H9 (cell line): Measurements from ENCODE around the gene CBX8. TPM values are rescaled to one million over a fixed set of nuclear protein-coding genes. Genes with fewer than 3 reads are reported as not detected.
A peak's percentile ranks its signal among the peaks of the same experiment; 100 is the strongest.

Experiments
- DNase-seq: peaks from one replicate; pipeline ENCODE4 v3.0.0-alpha.2; 2017
- H2AFZ ChIP-seq: one replicate; pipeline ENCODE4 v1.6.1; 2013; ENCODE audit warnings: mild to moderate bottlenecking, low read length, control low read depth, moderate library complexity
- H2AK5ac ChIP-seq: 2 replicates; pipeline ENCODE4 v1.6.1; 2013; ENCODE audit warnings: low read length, control low read depth, mixed read lengths; ENCODE audit not compliant: insufficient read length
- H2BK120ac ChIP-seq: one replicate; pipeline ENCODE4 v1.6.1; 2013; ENCODE audit warnings: low read depth, mild to moderate bottlenecking, low read length, control low read depth, inconsistent platforms; ENCODE audit not compliant: poor library complexity, severe bottlenecking
- H2BK12ac ChIP-seq: 2 replicates; pipeline ENCODE4 v1.6.1; 2013; ENCODE audit warnings: low read length, control low read depth, mixed read lengths, low read depth; ENCODE audit not compliant: insufficient read length
- H2BK15ac ChIP-seq: 2 replicates; pipeline ENCODE4 v1.6.1; 2013; ENCODE audit warnings: low read depth, low read length, control low read depth
- H2BK20ac ChIP-seq: one replicate; pipeline ENCODE4 v1.6.1; 2013; ENCODE audit warnings: low read depth, mild to moderate bottlenecking, low read length, control low read depth, inconsistent platforms; ENCODE audit not compliant: poor library complexity, severe bottlenecking
- H2BK5ac ChIP-seq: 2 replicates; pipeline ENCODE4 v1.6.1; 2013; ENCODE audit warnings: low read length, control low read depth, mixed read lengths; ENCODE audit not compliant: insufficient read length
- H3K14ac ChIP-seq: 2 replicates; pipeline ENCODE4 v1.6.1; 2013; ENCODE audit warnings: low read length, control low read depth; ENCODE audit not compliant: insufficient read depth
- H3K18ac ChIP-seq: 2 replicates; pipeline ENCODE4 v1.6.1; 2013; ENCODE audit warnings: low read depth, mild to moderate bottlenecking, mixed read lengths, low read length, control low read depth; ENCODE audit not compliant: insufficient read length
- H3K23ac ChIP-seq: 2 replicates; pipeline ENCODE4 v1.6.1; 2013; ENCODE audit warnings: low read length, control low read depth, mixed read lengths, low read depth; ENCODE audit not compliant: insufficient read length
- H3K23me2 ChIP-seq: 2 replicates; pipeline ENCODE4 v1.6.1; 2013; ENCODE audit warnings: low read depth, mild to moderate bottlenecking, mixed read lengths, low read length, control low read depth; ENCODE audit not compliant: insufficient read length, poor library complexity, severe bottlenecking
- H3K27ac ChIP-seq: 2 replicates; pipeline ENCODE4 v1.5.1; 2013; ENCODE audit warnings: low read length, control low read depth, mixed read lengths, low read depth; ENCODE audit not compliant: insufficient read length
- H3K27me3 ChIP-seq: 2 replicates; pipeline ENCODE4 v1.6.1; 2013; ENCODE audit warnings: low read length, control low read depth, inconsistent platforms; ENCODE audit not compliant: insufficient read depth
- H3K4ac ChIP-seq: 2 replicates; pipeline ENCODE4 v1.6.1; 2013; ENCODE audit warnings: low read depth, mild to moderate bottlenecking, control low read depth, inconsistent platforms, low read length, moderate library complexity
- H3K4me1 ChIP-seq: 2 replicates; pipeline ENCODE4 v1.6.1; 2013; ENCODE audit warnings: low read length, control low read depth, inconsistent platforms; ENCODE audit not compliant: insufficient read depth
- H3K4me2 ChIP-seq: 2 replicates; pipeline ENCODE4 v1.6.1; 2013; ENCODE audit warnings: low read length, control low read depth, mixed read lengths; ENCODE audit not compliant: insufficient read length, insufficient read depth
- H3K56ac ChIP-seq: 2 replicates; pipeline ENCODE4 v1.6.1; 2013; ENCODE audit warnings: low read depth, mild to moderate bottlenecking, mixed read lengths, low read length, control low read depth; ENCODE audit not compliant: insufficient read length
- H3K79me1 ChIP-seq: 2 replicates; pipeline ENCODE4 v1.6.1; 2013; ENCODE audit warnings: low read depth, mild to moderate bottlenecking, moderate library complexity, low read length, control low read depth, inconsistent platforms; ENCODE audit not compliant: insufficient read depth, poor library complexity, severe bottlenecking
- H3K79me2 ChIP-seq: 2 replicates; pipeline ENCODE4 v1.6.1; 2013; ENCODE audit warnings: low read length, control low read depth, inconsistent platforms; ENCODE audit not compliant: insufficient read depth
- H3K9ac ChIP-seq: 2 replicates; pipeline ENCODE4 v1.6.1; 2013; ENCODE audit warnings: low read length, control low read depth, mixed read lengths; ENCODE audit not compliant: insufficient read length; ENCODE audit errors: extremely low read depth
- H3K9me3 ChIP-seq: one replicate; pipeline ENCODE4 v1.6.1; 2013; ENCODE audit warnings: low read depth, low read length, inconsistent platforms; ENCODE audit not compliant: control insufficient read depth
- H3T11ph ChIP-seq: one replicate; pipeline ENCODE4 v1.6.1; 2013; ENCODE audit warnings: mild to moderate bottlenecking, low read length, control low read depth, inconsistent platforms
- H4K20me1 ChIP-seq: one replicate; pipeline ENCODE4 v1.6.1; 2013; ENCODE audit not compliant: control insufficient read depth, insufficient read length, insufficient read depth
- H4K5ac ChIP-seq: 2 replicates; pipeline ENCODE4 v1.6.1; 2013; ENCODE audit warnings: low read depth, mild to moderate bottlenecking, mixed read lengths, low read length, control low read depth; ENCODE audit not compliant: insufficient read length
- H4K8ac ChIP-seq: replicated peaks from 2 replicates; pipeline ENCODE4 v1.6.1; 2013; ENCODE audit warnings: low read length, control low read depth, mixed read lengths, low read depth; ENCODE audit not compliant: insufficient read length
- H4K91ac ChIP-seq: 2 replicates; pipeline ENCODE4 v1.6.1; 2013; ENCODE audit warnings: low read depth, mild to moderate bottlenecking, moderate library complexity, mixed read lengths, low read length, control low read depth; ENCODE audit not compliant: insufficient read length
- H3K27ac Mint-ChIP-seq, 3 experiments: 2 replicates in 2 of 3; 3 replicates in 1 of 3; pipeline ENCODE4 v1.8.0; 2020 to 2021; ENCODE audit warnings: mixed read lengths in 3 of 3, mild to moderate bottlenecking in 1 of 3, moderate library complexity in 1 of 3
- H3K27me3 Mint-ChIP-seq: 2 replicates; pipeline ENCODE4 v1.8.0; 2021; ENCODE audit warnings: low read depth, mild to moderate bottlenecking, moderate library complexity, mixed read lengths
- H3K36me3 Mint-ChIP-seq, 3 experiments: 2 replicates in 2 of 3; 3 replicates in 1 of 3; pipeline ENCODE4 v1.8.0; 2020 to 2021; ENCODE audit warnings: low read depth in 3 of 3, mixed read lengths in 3 of 3; ENCODE audit not compliant: insufficient read depth in 1 of 3
- H3K4me1 Mint-ChIP-seq, 2 experiments: 2 replicates each; pipeline ENCODE4 v1.8.0; 2020; ENCODE audit warnings: mixed read lengths in 2 of 2
- H3K4me3 Mint-ChIP-seq, 2 experiments: 2 replicates in 1 of 2; 3 replicates in 1 of 2; pipeline ENCODE4 v1.8.0; 2020 to 2021; ENCODE audit warnings: mild to moderate bottlenecking in 2 of 2, mixed read lengths in 2 of 2, moderate library complexity in 1 of 2
- H3K9me3 Mint-ChIP-seq, 2 experiments: 2 replicates in 1 of 2; 3 replicates in 1 of 2; pipeline ENCODE4 v1.8.0; 2020; ENCODE audit warnings: mild to moderate bottlenecking in 2 of 2, mixed read lengths in 2 of 2, moderate library complexity in 1 of 2
- CTCF ChIP-seq: fragments of 200-600 bp; sonication (generic); conservative IDR thresholded peaks from 3 replicates; pipeline ENCODE4 v1.8.0; 2021; ENCODE audit warnings: antibody characterized with exemption, mild to moderate bottlenecking
- WGBS: extraction: QIAGEN DNeasy Blood & Tissue Kit; methylation state at CpG from one replicate; pipeline ENCODE4 v1.1.7; 2013; ENCODE audit warnings: missing lambda C conversion rate, low lambda C conversion rate, mixed read lengths; ENCODE audit not compliant: insufficient read length; ENCODE audit errors: extremely low coverage; 5-methylcytosine and 5-hydroxymethylcytosine counted together
- total RNA-seq: library from RNA; stranded (reverse); gene quantifications from 2 replicates; pipeline ENCODE4 v1.2.1, GENCODE V29; 2021

Gene CBX8
- total RNA-seq, 1 experiment from 2014 or later = 1.2 TPM

GRCh38 chr17:79841369-79842135 lies 44.7 kb upstream of the CBX8 start:
- H3K27me3 Mint-ChIP-seq = peaks cover 90% of the 10 kb centered on the region
- DNase-seq = peak; percentile 77
- peaks cover 63% of the 10 kb centered on the region for H3K27me3 ChIP-seq
- H3K9ac ChIP-seq = no peak overlapping the region
- no peaks in the 10 kb centered on the region for H4K20me1 ChIP-seq
- H3K79me2 ChIP-seq = no peaks in the 10 kb centered on the region
- H3K14ac ChIP-seq = no peak overlapping the region
- H4K8ac ChIP-seq = no peak overlapping the region
- no peak overlapping the region for H2BK120ac ChIP-seq
- H3K18ac ChIP-seq = no peak overlapping the region
- TF ChIP-seq CTCF = no peak
- H2AFZ ChIP-seq = no peak overlapping the region
- no peak overlapping the region for H3K4me2 ChIP-seq
- H3K4me3 Mint-ChIP-seq = peak overlapping the region in 1 of 2 experiments; percentile 72; a peak in 3 of 5 replicates
- no peak overlapping the region; a peak in 1 of 7 replicates for H3K27ac Mint-ChIP-seq
- no peak overlapping the region for H4K5ac ChIP-seq
- H3K9me3 ChIP-seq = no peaks in the 10 kb centered on the region
- no peak overlapping the region for H3K27ac ChIP-seq
- WGBS = no CpG with 5 or more reads among the region's 55 CpGs
- no peak overlapping the region for H3K23ac ChIP-seq
- no peak overlapping the region for H2AK5ac ChIP-seq
- no peak overlapping the region for H4K91ac ChIP-seq
- no peak overlapping the region for H2BK15ac ChIP-seq
- peaks cover 2 to 5% of the 10 kb centered on the region in 2 experiments; a peak in 1 of 5 replicates for H3K9me3 Mint-ChIP-seq
- H3K79me1 ChIP-seq = no peaks in the 10 kb centered on the region
- no peak overlapping the region for H2BK12ac ChIP-seq
- H3K36me3 Mint-ChIP-seq = no peaks in the 10 kb centered on the region; a peak in 1 of 7 replicates
- no peak overlapping the region for H2BK5ac ChIP-seq
- no peak overlapping the region for H2BK20ac ChIP-seq
- no peak overlapping the region for H3K56ac ChIP-seq
- no peak overlapping the region for H3K4ac ChIP-seq
- peaks cover 25 to 35% of the 10 kb centered on the region in 2 experiments for H3K4me1 Mint-ChIP-seq
- no peak overlapping the region for H3T11ph ChIP-seq
- H3K23me2 ChIP-seq = peaks cover 39% of the 10 kb centered on the region
- no peaks in the 10 kb centered on the region for H3K4me1 ChIP-seq
